Muscle layer of colon (tissue), 2 donors: ENCODE measurements around the gene CCDC9.

Source experiments
- H3K27ac ChIP-seq: one replicate; pipeline ENCODE4 v1.7.0; 2013; ENCODE audit warnings: low read depth, mild to moderate bottlenecking, low read length, moderate library complexity
- H3K27me3 ChIP-seq, 2 donors: one replicate each; pipeline ENCODE4 v1.7.0; 2013; ENCODE audit warnings: low read length in 2 of 2, mild to moderate bottlenecking in 2 of 2; ENCODE audit not compliant: insufficient read depth in 2 of 2, control insufficient read depth in 1 of 2
- H3K36me3 ChIP-seq: one replicate; pipeline ENCODE4 v1.7.0; 2013; ENCODE audit warnings: mild to moderate bottlenecking, low read length; ENCODE audit not compliant: insufficient read depth
- H3K4me1 ChIP-seq: one replicate; pipeline ENCODE4 v1.7.0; 2013; ENCODE audit warnings: mild to moderate bottlenecking, low read length; ENCODE audit not compliant: insufficient read depth
- H3K4me3 ChIP-seq, 2 donors: one replicate each; pipeline ENCODE4 v1.7.0; 2013; ENCODE audit warnings: low read length in 2 of 2, low read depth in 1 of 2, mild to moderate bottlenecking in 1 of 2, moderate library complexity in 1 of 2
- H3K9ac ChIP-seq: one replicate; pipeline ENCODE4 v1.7.0; 2013; ENCODE audit warnings: low read length
- H3K9me3 ChIP-seq: one replicate; pipeline ENCODE4 v1.7.0; 2013; ENCODE audit warnings: mild to moderate bottlenecking, low read length
- donor health status: abdominal sarcoma.
- donor health status: Adenocarcinoma of cecum.

The CCDC9 gene

DNA sequence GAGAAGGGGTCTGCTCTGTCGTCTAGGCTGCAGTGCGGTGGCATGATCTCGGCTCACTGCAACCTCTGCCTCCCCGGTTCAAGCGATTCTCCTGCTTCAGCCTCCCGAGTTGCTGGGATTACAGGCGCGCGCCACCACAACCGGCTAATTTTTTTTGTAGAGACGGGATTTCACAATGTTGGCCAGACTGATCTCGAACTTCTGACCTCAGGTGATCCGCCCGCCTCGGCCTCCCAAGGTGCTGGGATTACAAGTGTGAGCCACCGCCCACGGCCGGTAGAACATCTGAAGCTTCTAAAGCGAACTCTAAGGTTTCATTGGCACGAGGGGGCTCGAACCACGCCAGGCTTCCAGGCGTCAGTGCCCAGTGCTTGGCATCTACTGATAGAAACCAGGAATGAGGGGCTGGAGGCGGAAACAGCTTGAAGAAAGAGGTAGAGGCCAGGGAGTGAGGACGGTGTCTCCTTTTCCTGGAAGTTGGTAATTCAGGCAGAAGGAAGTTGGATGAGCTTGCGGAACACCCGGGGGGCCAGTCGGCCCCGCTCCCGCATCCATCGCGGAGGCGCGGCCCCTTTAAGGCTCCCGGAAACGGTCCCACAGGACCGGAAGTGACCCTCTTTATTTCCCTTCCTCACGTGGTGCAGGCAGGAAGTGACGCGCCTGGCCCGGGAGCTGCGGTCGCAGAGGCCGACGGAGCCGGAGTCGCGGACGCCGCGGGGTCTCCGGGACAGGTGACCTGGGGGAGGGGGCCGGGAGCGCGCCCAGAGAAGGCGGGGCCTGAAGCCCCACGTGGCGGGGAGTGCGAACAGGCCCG is at the start of gene CCDC9:
CCDC9 (plus strand) TSS at position 647 of the 814 bp plus-strand sequence. CDS start 1,876 bp downstream, outside the sequence.
- Histone ChIP-seq H3K27ac (peak within 1 kb of the TSS; percentile 91), H3K36me3 (peaks cover 27% of the 10 kb centered on the region), H3K9me3 (no peaks in the 10 kb centered on the region), H3K4me1 (peaks cover 23% of the 10 kb centered on the region), H3K9ac (peak within 1 kb of the TSS; percentile 80), H3K4me3 (peak within 1 kb of the TSS; percentile 61 to 96), H3K27me3 (no peaks in the 10 kb centered on the region)

- H3K27ac ChIP-seq, result no peak overlapping the region
Measured at GRCh38 chr19:47209319-47210179, 46.8 kb upstream of the CCDC9 start.

GRCh38 chr19:47210180-47210490 is 46.2 kb upstream of the CCDC9 start:
- Histone ChIP-seq H3K9me3 (no peaks in the 10 kb centered on the region), H3K9ac (no peak overlapping the region), H3K27me3 (no peaks in the 10 kb centered on the region), H3K4me3 (no peak overlapping the region), H3K36me3 (peaks cover 45% of the 10 kb centered on the region), H3K27ac (no peak overlapping the region), H3K4me1 (peaks cover 7% of the 10 kb centered on the region)

More at GRCh38 chr19:47209319-47210179, 46.8 kb upstream of the CCDC9 start:
- Histone ChIP-seq H3K4me1 (peaks cover 7% of the 10 kb centered on the region), H3K9ac (no peak overlapping the region), H3K27me3 (no peaks in the 10 kb centered on the region), H3K9me3 (no peaks in the 10 kb centered on the region), H3K36me3 (peaks cover 51% of the 10 kb centered on the region), H3K4me3 (no peak overlapping the region)

- Histone ChIP-seq H3K27ac (no peak overlapping the region), H3K4me3 (no peak overlapping the region), H3K9ac (no peak overlapping the region), H3K27me3 (no peaks in the 10 kb centered on the region), H3K4me1 (peaks cover 7% of the 10 kb centered on the region), H3K36me3 (peaks cover 38% of the 10 kb centered on the region), H3K9me3 (no peaks in the 10 kb centered on the region)
Measured at GRCh38 chr19:47210689-47211316, 45.5 kb upstream of the CCDC9 start.

GRCh38 chr19:47215581-47215980 is 40.7 kb upstream of the CCDC9 start:
- Histone ChIP-seq H3K27ac (no peak overlapping the region), H3K9me3 (no peaks in the 10 kb centered on the region), H3K4me3 (no peak overlapping the region), H3K36me3 (peaks cover 8% of the 10 kb centered on the region), H3K4me1 (peaks cover 4% of the 10 kb centered on the region), H3K27me3 (no peaks in the 10 kb centered on the region), H3K9ac (no peak overlapping the region)

DNA sequence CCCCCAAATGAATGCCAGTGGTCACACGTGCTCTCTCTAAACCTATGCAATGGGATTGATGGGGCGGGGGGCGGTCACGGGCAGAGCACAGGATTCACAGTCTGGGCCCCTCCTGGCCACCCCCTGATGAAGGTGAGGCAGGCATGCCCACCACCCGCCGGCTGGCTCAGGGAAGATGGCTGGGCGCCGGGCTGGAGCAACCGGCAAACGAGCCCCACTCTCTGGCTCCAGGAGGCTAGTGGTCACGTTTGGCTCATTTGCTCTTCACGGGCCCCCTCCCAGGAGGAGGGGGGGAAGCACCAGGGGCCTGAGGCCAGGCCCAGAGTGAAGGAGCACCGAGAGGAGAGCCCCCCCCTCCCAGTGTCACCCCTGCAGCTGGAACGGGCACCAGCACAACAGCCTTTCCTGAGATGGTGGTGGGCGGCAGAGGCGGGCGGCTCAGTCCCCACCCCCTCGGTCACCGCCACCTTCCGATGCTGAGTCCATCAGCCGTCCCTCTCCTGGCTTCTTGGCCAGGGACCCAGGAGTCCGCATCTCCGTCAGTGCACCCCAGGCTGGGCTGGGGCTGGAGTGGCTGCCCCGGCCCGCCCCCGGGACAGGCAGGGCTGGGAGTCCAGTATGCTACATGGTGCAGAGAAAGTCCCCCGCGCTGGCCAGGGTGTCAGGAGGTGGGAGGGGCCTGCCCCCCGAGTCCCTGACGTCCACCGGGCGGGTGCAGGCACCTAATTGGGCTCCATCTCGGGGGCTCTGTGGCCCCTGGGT is 35.1 kb upstream of the CCDC9 start:
- H3K36me3 ChIP-seq, result peaks cover 21% of the 10 kb centered on the region
- no peak overlapping the region for H3K4me3 ChIP-seq
- peaks cover 6% of the 10 kb centered on the region for H3K4me1 ChIP-seq
- H3K27ac ChIP-seq, result no peak overlapping the region
- no peaks in the 10 kb centered on the region for H3K27me3 ChIP-seq
- no peak overlapping the region for H3K9ac ChIP-seq
- no peaks in the 10 kb centered on the region for H3K9me3 ChIP-seq

GRCh38 chr19:47221890-47222289 is 34.4 kb upstream of the CCDC9 start:
- Histone ChIP-seq H3K9me3 (no peaks in the 10 kb centered on the region), H3K27ac (no peak overlapping the region), H3K4me3 (no peak overlapping the region), H3K4me1 (peaks cover 10% of the 10 kb centered on the region), H3K27me3 (no peaks in the 10 kb centered on the region), H3K36me3 (peaks cover 21% of the 10 kb centered on the region), H3K9ac (no peak overlapping the region)

DNA sequence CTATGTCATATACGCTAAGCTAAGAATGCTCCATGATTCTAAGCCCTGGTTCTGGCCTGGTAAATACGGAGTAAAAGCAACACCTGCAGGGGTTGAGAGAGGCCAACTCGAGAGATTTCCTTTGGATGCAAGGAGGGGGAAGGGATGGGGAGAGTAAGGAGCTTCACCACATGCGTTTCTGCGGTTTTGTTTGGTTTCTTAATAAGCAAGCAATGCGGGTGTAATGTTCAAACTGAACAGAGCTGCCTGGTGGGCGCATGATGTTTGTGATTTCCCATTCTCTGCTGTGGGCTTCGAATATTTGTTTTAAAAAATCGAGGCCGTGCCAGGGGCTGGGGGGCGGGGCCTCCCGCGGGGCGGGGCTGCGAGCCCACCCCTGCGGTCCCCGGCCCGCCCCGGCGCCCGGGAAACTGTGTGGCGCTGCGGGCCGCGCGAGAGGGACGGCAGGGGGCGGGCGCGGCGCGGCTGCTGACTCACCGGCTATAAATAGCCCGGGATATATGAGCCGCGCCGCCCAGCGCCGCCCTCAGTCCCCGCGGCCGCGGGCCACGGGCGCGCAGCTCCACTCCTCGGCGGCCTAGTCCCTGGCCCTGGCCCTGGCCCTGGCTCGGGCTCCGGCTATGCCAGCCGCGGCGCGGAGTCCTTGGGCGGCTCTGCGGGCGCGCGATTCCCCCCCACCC is 30.4 kb upstream of the CCDC9 start:
- Histone ChIP-seq H3K9me3 (no peaks in the 10 kb centered on the region), H3K4me3 (peak overlapping the region; percentile 74 to 99), H3K36me3 (peaks cover 9% of the 10 kb centered on the region), H3K4me1 (peaks cover 36% of the 10 kb centered on the region), H3K27me3 (no peaks in the 10 kb centered on the region), H3K27ac (peak overlapping the region; percentile 100), H3K9ac (no peak overlapping the region)

DNA sequence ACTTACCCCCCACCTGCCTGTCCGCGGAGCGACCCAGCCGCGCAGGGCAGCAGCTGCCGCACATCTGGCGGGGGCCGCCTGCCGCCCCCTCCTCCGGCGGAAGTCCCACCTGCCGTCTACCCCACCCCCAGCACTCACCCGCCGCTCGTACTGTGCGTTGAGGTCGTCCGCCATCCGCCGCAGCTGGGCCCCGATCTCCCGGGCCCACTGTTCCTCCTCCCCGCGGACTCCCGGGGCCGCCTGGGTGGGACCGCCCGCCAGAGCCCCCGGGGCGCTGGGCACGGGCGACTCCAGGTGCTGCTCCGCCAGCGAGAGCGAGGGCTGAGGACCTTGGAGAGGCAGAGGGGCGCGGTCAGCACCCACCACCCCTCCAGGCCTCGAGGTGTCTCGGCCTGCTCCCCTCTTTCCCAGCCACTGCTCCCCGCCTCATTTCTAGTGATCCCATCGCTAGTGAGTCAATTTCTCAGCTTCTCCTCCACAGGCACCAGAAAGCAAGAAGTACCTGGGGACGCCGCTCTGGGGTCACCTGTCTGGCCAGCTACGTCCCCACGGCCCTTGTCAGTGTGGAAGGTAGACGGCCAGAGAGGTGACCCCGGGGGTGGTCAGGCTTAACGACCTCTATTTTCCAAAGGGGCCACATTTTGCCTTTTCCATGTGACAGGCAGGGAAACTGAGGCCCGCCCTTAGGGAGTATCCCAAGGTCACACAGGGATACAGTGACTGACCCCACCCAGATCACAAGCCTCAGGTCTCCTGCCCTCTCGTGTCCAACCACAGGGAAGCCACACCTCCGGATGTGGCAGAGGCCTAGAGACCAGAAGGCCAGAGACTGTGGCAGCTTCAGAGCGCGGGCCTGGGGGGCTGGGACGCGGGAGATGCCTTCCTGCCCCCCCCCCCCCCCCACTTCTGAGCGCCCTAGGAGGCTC is 29.6 kb upstream of the CCDC9 start:
- peak overlapping the region; percentile 100 for H3K27ac ChIP-seq
- no peaks in the 10 kb centered on the region for H3K27me3 ChIP-seq
- H3K9ac ChIP-seq, result peak overlapping the region; percentile 71
- peaks cover 5% of the 10 kb centered on the region for H3K36me3 ChIP-seq
- H3K9me3 ChIP-seq, result no peaks in the 10 kb centered on the region
- H3K4me1 ChIP-seq, result peaks cover 40% of the 10 kb centered on the region
- peak overlapping the region; percentile 74 to 99 for H3K4me3 ChIP-seq
